IMR-90 (cell line): ENCODE results near the gene CLASP1. TPM values are rescaled to one million over a fixed set of nuclear protein-coding genes. Genes with fewer than 3 reads are reported as not detected.

Source experiments
- ATAC-seq: fragments of 200-7000 bp; cut with Tn5 transposase; 2 replicates; pipeline ENCODE4 v1.9.1; 2020; ENCODE audit warnings: low read depth, mild to moderate bottlenecking, moderate library complexity
- BruUV-seq: library from RNA; stranded (reverse); fragments of 400-500 nt; replicated peaks from 2 replicates; lab custom pipeline; 2021; lab: Mats Ljungman, UMichigan
- CTCF ChIA-PET: fragments of 300-600 bp; formaldehyde crosslinking; extraction: SDS; loops from one replicate; lab custom pipeline; 2021; ENCODE audit warnings: antibody characterized with exemption; lab: Yijun Ruan, JAX
- POLR2A ChIA-PET: fragments of 300-600 bp; sonication (Branson Sonifier 250); formaldehyde crosslinking; loops from one replicate; lab custom pipeline; 2022; ENCODE audit warnings: antibody characterized with exemption; ENCODE audit not compliant: unreplicated experiment; lab: Charles Lee
- DNase-seq: peaks from one replicate; pipeline ENCODE4 v3.0.0; 2013
- H2AFZ ChIP-seq: replicated peaks from 2 replicates; pipeline ENCODE3; 2013; ENCODE audit warnings: low read length, mild to moderate bottlenecking; ENCODE audit not compliant: poor library complexity
- H2AK5ac ChIP-seq: 2 replicates; pipeline ENCODE4 v1.6.1; 2013; ENCODE audit warnings: low read depth, low read length, inconsistent platforms
- H2AK9ac ChIP-seq: replicated peaks from 2 replicates; pipeline ENCODE3; 2013; ENCODE audit warnings: mild to moderate bottlenecking, low read depth, low read length, moderate library complexity; ENCODE audit not compliant: poor library complexity
- H2BK120ac ChIP-seq: 2 replicates; pipeline ENCODE4 v1.6.1; 2013; ENCODE audit warnings: low read depth, low read length, inconsistent platforms
- H2BK15ac ChIP-seq: 3 replicates; pipeline ENCODE4 v1.6.1; 2013; ENCODE audit warnings: low read depth, low read length, inconsistent platforms
- H2BK20ac ChIP-seq: 2 replicates; pipeline ENCODE4 v1.6.1; 2013; ENCODE audit warnings: low read depth, mild to moderate bottlenecking, inconsistent platforms, low read length, moderate library complexity
- H2BK5ac ChIP-seq: 2 replicates; pipeline ENCODE4 v1.6.1; 2013; ENCODE audit warnings: mild to moderate bottlenecking, low read depth, low read length, inconsistent platforms; ENCODE audit not compliant: poor library complexity, severe bottlenecking
- H3K14ac ChIP-seq: replicated peaks from 2 replicates; pipeline ENCODE4 v1.6.1; 2013; ENCODE audit warnings: low read depth, low read length, inconsistent platforms
- H3K18ac ChIP-seq: 2 replicates; pipeline ENCODE4 v1.6.1; 2013; ENCODE audit warnings: low read depth, low read length, control low read depth
- H3K23ac ChIP-seq: 2 replicates; pipeline ENCODE4 v1.6.1; 2013; ENCODE audit warnings: low read depth, low read length, inconsistent platforms
- H3K27ac ChIP-seq: 2 replicates; pipeline ENCODE4 v1.5.1; 2013; ENCODE audit warnings: mild to moderate bottlenecking, control low read depth, low read length; ENCODE audit not compliant: insufficient read depth
- H3K27me3 ChIP-seq: 2 replicates; pipeline ENCODE4 v1.6.1; 2013; ENCODE audit warnings: low read length; ENCODE audit not compliant: control insufficient read depth, insufficient read depth
- H3K36me3 ChIP-seq: 2 replicates; pipeline ENCODE4 v1.6.1; 2013; ENCODE audit warnings: low read length, mixed read lengths; ENCODE audit not compliant: control insufficient read depth, insufficient read depth
- H3K4ac ChIP-seq: 2 replicates; pipeline ENCODE4 v1.6.1; 2013; ENCODE audit warnings: low read depth, low read length, inconsistent platforms
- H3K4me1 ChIP-seq: 2 replicates; pipeline ENCODE4 v1.6.1; 2013; ENCODE audit warnings: low read length, mixed read lengths; ENCODE audit not compliant: control insufficient read depth, insufficient read depth
- H3K4me2 ChIP-seq: 2 replicates; pipeline ENCODE4 v1.6.1; 2013; ENCODE audit warnings: low read depth, mild to moderate bottlenecking, control low read depth, low read length, moderate library complexity
- H3K4me3 ChIP-seq: 2 replicates; pipeline ENCODE4 v1.5.1; 2013; ENCODE audit warnings: low read depth, mild to moderate bottlenecking, control low read depth, low read length, moderate library complexity; ENCODE audit not compliant: insufficient read depth
- H3K56ac ChIP-seq: 2 replicates; pipeline ENCODE4 v1.6.1; 2013; ENCODE audit warnings: low read length, inconsistent platforms; ENCODE audit not compliant: insufficient read depth; ENCODE audit errors: extremely low read depth
- H3K79me1 ChIP-seq, 2 experiments: 2 replicates each; pipeline ENCODE4 v1.6.1; 2013; ENCODE audit warnings: low read length in 2 of 2, inconsistent platforms in 1 of 2, low read depth in 1 of 2
- H3K9ac ChIP-seq: 2 replicates; pipeline ENCODE4 v1.6.1; 2013; ENCODE audit warnings: low read depth, low read length, control low read depth
- H3K9me1 ChIP-seq: 2 replicates; pipeline ENCODE4 v1.6.1; 2013; ENCODE audit warnings: low read length, inconsistent platforms; ENCODE audit not compliant: insufficient read depth
- H3K9me3 ChIP-seq: 2 replicates; pipeline ENCODE4 v1.6.1; 2013; ENCODE audit warnings: low read length; ENCODE audit not compliant: control insufficient read depth, insufficient read depth
- H4K20me1 ChIP-seq: 2 replicates; pipeline ENCODE4 v1.6.1; 2013; ENCODE audit warnings: low read length, inconsistent platforms; ENCODE audit not compliant: insufficient read depth
- H4K5ac ChIP-seq: 2 replicates; pipeline ENCODE4 v1.6.1; 2013; ENCODE audit warnings: mild to moderate bottlenecking, low read depth, low read length, control low read depth
- H4K8ac ChIP-seq, 2 experiments: 2 replicates each; pipeline ENCODE4 v1.6.1; 2013; ENCODE audit warnings: low read depth in 2 of 2, low read length in 2 of 2, control low read depth in 1 of 2, inconsistent platforms in 1 of 2
- H4K91ac ChIP-seq: 2 replicates; pipeline ENCODE4 v1.6.1; 2013; ENCODE audit warnings: low read depth, low read length, inconsistent platforms; ENCODE audit not compliant: insufficient read depth
- BHLHE40 ChIP-seq: fragments of 150-350 bp; IDR thresholded peaks from 2 replicates; pipeline ENCODE4 v1.6.1; 2016; ENCODE audit warnings: mild to moderate bottlenecking, low read depth, low read length
- CEBPB ChIP-seq: IDR thresholded peaks from 2 replicates; pipeline ENCODE4 v1.6.1; 2012; ENCODE audit warnings: low read depth, low read length, improper control_type of control experiment
- ELK1 ChIP-seq: fragments of 150-350 bp; IDR thresholded peaks from 2 replicates; pipeline ENCODE4 v1.6.1; 2016; ENCODE audit warnings: low read depth, mild to moderate bottlenecking, low read length, moderate library complexity, borderline replicate concordance
- FOS ChIP-seq: fragments of 150-350 bp; IDR thresholded peaks from 2 replicates; pipeline ENCODE4 v1.6.1; 2016; ENCODE audit warnings: low read depth, low read length
- MAFK ChIP-seq: IDR thresholded peaks from 2 replicates; pipeline ENCODE4 v1.6.1; 2012; ENCODE audit warnings: low read depth, low read length, improper control_type of control experiment
- MXI1 ChIP-seq: IDR thresholded peaks from 2 replicates; pipeline ENCODE4 v1.6.1; 2012; ENCODE audit warnings: low read depth, mild to moderate bottlenecking, low read length, moderate library complexity, borderline replicate concordance
- NFE2L2 ChIP-seq: fragments of 150-350 bp; IDR thresholded peaks from 2 replicates; pipeline ENCODE4 v1.6.1; 2016; ENCODE audit warnings: low read depth, mild to moderate bottlenecking, low read length
- POLR2A ChIP-seq: IDR thresholded peaks from 2 replicates; pipeline ENCODE4 v1.6.1; 2012; ENCODE audit warnings: mild to moderate bottlenecking, low read depth, low read length
- RAD21 ChIP-seq: IDR thresholded peaks from 2 replicates; pipeline ENCODE4 v1.6.1; 2012; ENCODE audit warnings: low read length, improper control_type of control experiment
- RCOR1 ChIP-seq: IDR thresholded peaks from 2 replicates; pipeline ENCODE4 v1.6.1; 2012; ENCODE audit warnings: mild to moderate bottlenecking, low read length, improper control_type of control experiment; ENCODE audit not compliant: insufficient replicate concordance
- RFX5 ChIP-seq: IDR thresholded peaks from 2 replicates; pipeline ENCODE4 v1.8.0; 2012; ENCODE audit warnings: low read depth, mild to moderate bottlenecking, low read length, moderate library complexity
- SMC3 ChIP-seq: fragments of 150-350 bp; IDR thresholded peaks from 2 replicates; pipeline ENCODE4 v1.6.1; 2016; ENCODE audit warnings: low read depth, mild to moderate bottlenecking, antibody characterized with exemption, low read length, moderate library complexity
- USF2 ChIP-seq: fragments of 150-350 bp; IDR thresholded peaks from 2 replicates; pipeline ENCODE4 v1.6.1; 2017; ENCODE audit warnings: mild to moderate bottlenecking, antibody characterized with exemption, low read length, low read depth
- WGBS, 2 experiments: methylation state at CpG; one replicate each; pipeline versions ENCODE4 v1.1.5 to v1.1.7; 2013; ENCODE audit warnings: missing lambda C conversion rate in 2 of 2; ENCODE audit not compliant: insufficient read length in 1 of 2; ENCODE audit errors: extremely low coverage in 2 of 2; 5-methylcytosine and 5-hydroxymethylcytosine counted together
- dilution Hi-C: fragments of 300-500 bp; cut with HindIII; formaldehyde crosslinking; loops from one replicate; pipeline ENCODE4 v1.14.3; 2018; ENCODE audit warnings: low sequenced_read_pairs; ENCODE audit not compliant: unreplicated experiment
- in situ Hi-C: fragments of 300-500 bp; cut with MboI; formaldehyde crosslinking; loops from 3 replicates; pipeline ENCODE4 v1.14.3; 2019; ENCODE audit warnings: low sequenced_read_pairs, inconsistent platforms, mixed read lengths
- intact Hi-C: fragments of 100-400 bp; cut with micrococcal nuclease; formaldehyde crosslinking; loops from 2 replicates; pipeline ENCODE4 v1.10.0; 2022
- polyA plus RNA-seq, 3 experiments: library from polyadenylated mRNA; depleted of rRNA; stranded (reverse); fragments of >200 nt; gene quantifications; 2 replicates each; pipeline ENCODE4 v1.2.3, GENCODE V29; 2012; ENCODE audit warnings: low replicate concordance in 1 of 3
- total RNA-seq: library from RNA; depleted of rRNA; stranded (reverse); fragments of >200 nt; gene quantifications from 2 replicates; pipeline ENCODE4 v1.2.3, GENCODE V29; 2012
- TF ChIP-seq, protein P1 (sequence below): conservative IDR thresholded peaks from 2 replicates; pipeline ENCODE4 v1.5.1; 2012; ENCODE audit warnings: mild to moderate bottlenecking, low read depth, low read length, improper control_type of control experiment

The CLASP1 gene
- total and polyA plus RNA-seq, 2 of the 4 experiments (the other 2 are of a cell fraction), result 12.3 to 33.7 TPM

DNA sequence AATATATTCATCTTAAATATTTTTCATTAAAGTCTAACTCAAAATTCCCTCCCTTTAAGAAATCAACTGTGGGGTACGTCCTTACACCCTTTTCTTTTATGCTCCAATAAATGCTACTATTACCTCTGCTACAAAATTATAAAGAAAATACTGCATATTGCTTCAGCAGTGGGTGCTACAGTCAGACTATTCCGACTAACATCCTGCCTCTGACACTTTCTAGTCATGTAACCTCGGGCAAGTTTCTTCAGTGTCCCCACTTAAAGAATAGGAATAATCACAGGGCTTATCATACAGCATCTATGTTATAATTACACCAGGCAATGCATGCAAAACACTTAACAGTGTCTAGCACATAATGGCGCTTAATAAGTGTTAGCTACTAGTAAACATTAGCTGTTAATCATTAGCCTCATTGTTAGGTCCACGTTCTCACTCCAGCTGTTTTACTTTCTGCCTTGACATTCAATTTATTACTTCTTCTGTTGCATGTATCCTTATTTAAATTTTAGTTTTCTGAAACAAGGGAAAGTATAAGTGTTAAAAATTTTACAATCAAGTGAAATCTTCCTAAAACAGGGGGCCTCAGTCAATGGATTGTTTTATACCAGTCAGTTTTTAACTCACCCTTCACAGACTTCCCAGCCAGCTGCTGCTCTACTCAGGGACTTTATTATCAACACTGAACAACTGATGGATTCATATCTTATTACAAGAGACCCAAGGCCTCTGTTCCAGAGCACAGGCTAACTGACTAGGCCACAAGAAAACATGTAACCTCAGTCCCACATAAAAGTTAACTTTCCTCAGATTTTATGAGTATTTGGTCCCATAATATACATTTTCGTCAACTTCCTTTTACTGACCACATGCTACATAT lies 54.0 kb downstream of the CLASP1 start:
- no peak overlapping the region for H3K4me2 ChIP-seq
- peaks cover 2% of the 10 kb centered on the region; the same call in 1 of the 2 replicates for H3K36me3 ChIP-seq
- H4K8ac ChIP-seq, result no peak overlapping the region
- H3K27ac ChIP-seq, result no peak overlapping the region
- H3K9ac ChIP-seq, result no peak overlapping the region; the same call in 1 of the 2 replicates
- H3K27me3 ChIP-seq, result no peaks in the 10 kb centered on the region
- BruUV-seq, result no TSS peak
- WGBS, 2 experiments, result no CpG with 5 or more reads among the region's 6 CpGs
- H3K56ac ChIP-seq, result no peak overlapping the region
- peaks cover 5% of the 10 kb centered on the region for H3K4me1 ChIP-seq
- H3K4me3 ChIP-seq, result no peak overlapping the region
- dilution Hi-C loops (no loop called here), intact Hi-C loops (loop anchor here (5.0 kb wide), 3 partner anchors 52 to 122 kb away; partner anchors contain the start of genes CLASP1 and RNU4ATAC), in situ Hi-C loops (no loop called here)
- POLR2A ChIA-PET, result no interaction called here
- peaks cover 16% of the 10 kb centered on the region; the same call in 1 of the 2 replicates for H4K20me1 ChIP-seq
- H2BK5ac ChIP-seq, result no peak overlapping the region
- no peak overlapping the region for H2BK15ac ChIP-seq
- H2BK20ac ChIP-seq, result no peak overlapping the region
- no peak overlapping the region for H2AFZ ChIP-seq
- H3K18ac ChIP-seq, result no peak overlapping the region; the same call in 1 of the 2 replicates
- ATAC-seq, result no peak
- H4K5ac ChIP-seq, result no peak overlapping the region
- CTCF ChIA-PET, result interaction anchor here (0.6 to 1.4 kb wide), 2 partner anchors 63 to 70 kb away, joined by 4 to 5 read pairs; no protein-coding TSS in a partner anchor
- DNase-seq, result no peak
- H3K23ac ChIP-seq, result peak overlapping the region; percentile 29; the same call in 1 of the 2 replicates
- H2AK5ac ChIP-seq, result no peak overlapping the region
- no peak overlapping the region for H2AK9ac ChIP-seq
- no peaks in the 10 kb centered on the region for H3K9me3 ChIP-seq
- H3K9me1 ChIP-seq, result peaks cover 6% of the 10 kb centered on the region
- peaks cover 23 to 49% of the 10 kb centered on the region in 2 experiments for H3K79me1 ChIP-seq
- H2BK120ac ChIP-seq, result no peak overlapping the region
- no peak overlapping the region for H3K14ac ChIP-seq
- H4K91ac ChIP-seq, result no peak overlapping the region
- no peak overlapping the region for H3K4ac ChIP-seq
- TF ChIP-seq CEBPB (no peak), RFX5 (no peak), MAFK (no peak), POLR2A (no peak), RAD21 (no peak), USF2 (no peak), ELK1 (no peak), NFE2L2 (no peak), BHLHE40 (no peak), MXI1 (no peak), FOS (no peak), RCOR1 (no peak), SMC3 (no peak)
- TF ChIP-seq, protein P1, sequence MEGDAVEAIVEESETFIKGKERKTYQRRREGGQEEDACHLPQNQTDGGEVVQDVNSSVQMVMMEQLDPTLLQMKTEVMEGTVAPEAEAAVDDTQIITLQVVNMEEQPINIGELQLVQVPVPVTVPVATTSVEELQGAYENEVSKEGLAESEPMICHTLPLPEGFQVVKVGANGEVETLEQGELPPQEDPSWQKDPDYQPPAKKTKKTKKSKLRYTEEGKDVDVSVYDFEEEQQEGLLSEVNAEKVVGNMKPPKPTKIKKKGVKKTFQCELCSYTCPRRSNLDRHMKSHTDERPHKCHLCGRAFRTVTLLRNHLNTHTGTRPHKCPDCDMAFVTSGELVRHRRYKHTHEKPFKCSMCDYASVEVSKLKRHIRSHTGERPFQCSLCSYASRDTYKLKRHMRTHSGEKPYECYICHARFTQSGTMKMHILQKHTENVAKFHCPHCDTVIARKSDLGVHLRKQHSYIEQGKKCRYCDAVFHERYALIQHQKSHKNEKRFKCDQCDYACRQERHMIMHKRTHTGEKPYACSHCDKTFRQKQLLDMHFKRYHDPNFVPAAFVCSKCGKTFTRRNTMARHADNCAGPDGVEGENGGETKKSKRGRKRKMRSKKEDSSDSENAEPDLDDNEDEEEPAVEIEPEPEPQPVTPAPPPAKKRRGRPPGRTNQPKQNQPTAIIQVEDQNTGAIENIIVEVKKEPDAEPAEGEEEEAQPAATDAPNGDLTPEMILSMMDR, result no peak
